ENCODE data around the gene DNMT3A. TPM values are rescaled to one million over a fixed set of nuclear protein-coding genes. Genes with fewer than 3 reads are reported as not detected.

DNMT3A gene
- total RNA-seq, 1 donor from 2014 or later, result 12.9 TPM

DNA sequence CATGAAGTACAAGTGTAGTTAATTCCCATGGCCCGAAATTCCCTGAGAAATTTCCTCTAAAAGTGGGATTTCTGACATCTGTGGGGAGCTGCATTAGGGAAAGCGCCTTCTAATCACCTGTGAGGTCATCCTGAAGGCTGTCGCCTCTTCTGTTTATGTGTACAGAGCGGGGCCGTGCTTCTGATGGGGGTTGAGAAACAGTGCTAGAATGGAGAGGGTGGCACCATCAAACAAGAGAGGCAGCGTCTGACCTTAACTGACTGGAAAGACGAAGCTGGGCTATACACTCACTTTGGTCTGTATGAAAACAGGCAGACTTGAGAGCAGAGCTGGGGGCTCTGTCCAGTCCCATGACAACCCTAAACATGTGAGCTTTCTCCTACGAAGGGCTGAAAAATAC lies 44.2 kb upstream of the DNMT3A start:
- Histone ChIP-seq H3K36me3 (ENCODE audit: control insufficient read depth, insufficient read depth, low read length) (peaks cover 7% of the 10 kb centered on the region), H3K27me3 (ENCODE audit: control insufficient read depth, insufficient read depth, low read length) (no peaks in the 10 kb centered on the region), H3K4me3 (ENCODE audit: low read depth, low read length) (no peak overlapping the region)
- no peak for DNase-seq (ENCODE audit: low read depth)
- FAIRE-seq, result no peak
- TF ChIP-seq, protein P1, sequence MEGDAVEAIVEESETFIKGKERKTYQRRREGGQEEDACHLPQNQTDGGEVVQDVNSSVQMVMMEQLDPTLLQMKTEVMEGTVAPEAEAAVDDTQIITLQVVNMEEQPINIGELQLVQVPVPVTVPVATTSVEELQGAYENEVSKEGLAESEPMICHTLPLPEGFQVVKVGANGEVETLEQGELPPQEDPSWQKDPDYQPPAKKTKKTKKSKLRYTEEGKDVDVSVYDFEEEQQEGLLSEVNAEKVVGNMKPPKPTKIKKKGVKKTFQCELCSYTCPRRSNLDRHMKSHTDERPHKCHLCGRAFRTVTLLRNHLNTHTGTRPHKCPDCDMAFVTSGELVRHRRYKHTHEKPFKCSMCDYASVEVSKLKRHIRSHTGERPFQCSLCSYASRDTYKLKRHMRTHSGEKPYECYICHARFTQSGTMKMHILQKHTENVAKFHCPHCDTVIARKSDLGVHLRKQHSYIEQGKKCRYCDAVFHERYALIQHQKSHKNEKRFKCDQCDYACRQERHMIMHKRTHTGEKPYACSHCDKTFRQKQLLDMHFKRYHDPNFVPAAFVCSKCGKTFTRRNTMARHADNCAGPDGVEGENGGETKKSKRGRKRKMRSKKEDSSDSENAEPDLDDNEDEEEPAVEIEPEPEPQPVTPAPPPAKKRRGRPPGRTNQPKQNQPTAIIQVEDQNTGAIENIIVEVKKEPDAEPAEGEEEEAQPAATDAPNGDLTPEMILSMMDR (IDR thresholded peaks at IDR 0.05; ENCODE audit: insufficient read depth, low read length, severe bottlenecking), result no peak

DNA sequence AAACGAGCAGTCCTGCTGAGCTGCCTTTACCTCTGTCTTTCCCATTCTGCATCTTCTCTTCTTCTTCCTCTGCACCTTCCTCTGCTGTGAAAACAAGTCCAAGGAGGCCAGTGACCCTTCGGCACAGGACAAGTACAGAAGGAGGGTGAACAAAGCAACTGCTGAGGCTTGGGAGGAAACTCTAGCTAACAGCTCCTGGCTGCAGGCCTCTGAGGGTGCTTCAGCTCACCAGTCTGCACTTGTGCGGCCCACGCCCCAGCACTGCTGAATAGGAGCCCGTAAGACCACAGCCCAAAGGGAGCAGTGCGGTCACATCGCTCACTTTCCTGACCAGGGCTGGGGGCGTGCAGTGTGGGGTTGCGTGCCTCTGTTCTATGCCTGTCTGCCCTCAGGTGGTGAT lies 42.1 kb upstream of the DNMT3A start:
- Histone ChIP-seq H3K36me3 (ENCODE audit: control insufficient read depth, insufficient read depth, low read length) (peaks cover 5% of the 10 kb centered on the region), H3K27me3 (ENCODE audit: control insufficient read depth, insufficient read depth, low read length) (no peaks in the 10 kb centered on the region), H3K4me3 (ENCODE audit: low read depth, low read length) (no peak overlapping the region)
- TF ChIP-seq, protein P1 (IDR thresholded peaks at IDR 0.05; ENCODE audit: insufficient read depth, low read length, severe bottlenecking), result no peak
- FAIRE-seq (no peak), DNase-seq (ENCODE audit: low read depth) (no peak)

DNA sequence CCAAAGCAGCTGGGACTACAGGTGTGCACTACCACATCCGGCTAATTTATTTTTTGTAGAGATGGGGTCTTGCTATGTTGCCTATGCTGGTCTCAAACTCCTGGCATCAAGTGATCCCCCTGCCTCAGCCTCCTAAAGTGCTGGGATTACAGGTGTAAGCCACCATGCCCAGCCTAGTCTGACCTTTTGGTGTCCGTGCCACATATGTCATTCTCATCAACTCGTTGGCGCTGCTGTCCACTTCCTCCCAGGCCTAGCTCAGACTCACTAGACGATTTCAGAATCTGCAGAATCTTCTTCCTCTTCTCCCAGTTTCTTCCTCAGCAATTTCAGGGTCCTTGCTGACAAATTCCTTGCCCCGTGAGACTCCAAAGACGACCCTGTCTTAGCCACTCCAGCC lies 39.8 kb upstream of the DNMT3A start:
- H3K27me3 ChIP-seq (ENCODE audit: control insufficient read depth, insufficient read depth, low read length), result no peaks in the 10 kb centered on the region
- TF ChIP-seq, protein P1 (IDR thresholded peaks at IDR 0.05; ENCODE audit: insufficient read depth, low read length, severe bottlenecking), result no peak
- FAIRE-seq, result no peak
- DNase-seq (ENCODE audit: low read depth), result no peak
- no peak overlapping the region for H3K4me3 ChIP-seq (ENCODE audit: low read depth, low read length)
- peaks cover 2% of the 10 kb centered on the region for H3K36me3 ChIP-seq (ENCODE audit: control insufficient read depth, insufficient read depth, low read length)

DNA sequence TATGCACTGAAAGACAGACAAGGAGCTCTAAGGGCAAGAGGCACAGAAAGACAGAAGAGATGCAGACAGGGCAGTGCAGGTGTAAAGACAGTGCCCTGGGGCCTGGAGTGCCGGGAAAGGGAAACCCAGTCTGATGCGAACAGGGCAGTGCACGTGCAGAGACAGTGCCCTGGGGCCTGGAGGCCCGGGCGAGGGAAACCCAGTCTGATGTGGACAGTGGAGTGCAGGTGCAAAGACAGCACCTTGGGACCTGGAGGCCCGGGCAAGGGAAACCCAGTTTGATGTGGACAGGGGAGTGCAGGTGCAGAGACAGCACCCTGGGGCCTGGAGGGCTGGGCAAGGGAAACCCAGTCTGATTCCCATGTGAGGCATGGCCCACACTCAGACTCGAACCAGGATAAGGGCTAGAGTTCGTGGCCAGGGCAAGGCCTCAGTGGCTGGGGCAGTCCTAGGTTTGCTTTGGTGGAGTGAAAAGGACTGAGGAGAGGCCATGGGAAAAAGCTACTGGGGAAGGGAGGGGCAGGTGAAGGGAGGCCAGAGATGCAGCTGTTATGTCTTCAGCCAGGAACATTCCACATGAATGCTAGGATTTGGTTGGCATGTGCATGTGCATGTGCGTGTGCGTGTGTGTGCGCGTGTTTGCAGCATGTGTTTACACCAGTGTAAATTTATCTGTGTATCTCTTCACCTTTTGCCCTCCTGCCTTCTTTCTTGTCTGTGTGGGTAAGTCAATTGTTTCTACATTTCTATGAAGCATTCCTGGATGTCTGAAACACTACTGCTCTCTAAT lies 39.1 kb upstream of the DNMT3A start:
- TF ChIP-seq, protein P1 (IDR thresholded peaks at IDR 0.05; ENCODE audit: insufficient read depth, low read length, severe bottlenecking), result no peak
- DNase-seq (ENCODE audit: low read depth), result no peak
- no peaks in the 10 kb centered on the region for H3K27me3 ChIP-seq (ENCODE audit: control insufficient read depth, insufficient read depth, low read length)
- no peak for FAIRE-seq
- no peak overlapping the region for H3K4me3 ChIP-seq (ENCODE audit: low read depth, low read length)
- peaks cover 2% of the 10 kb centered on the region for H3K36me3 ChIP-seq (ENCODE audit: control insufficient read depth, insufficient read depth, low read length)

DNA sequence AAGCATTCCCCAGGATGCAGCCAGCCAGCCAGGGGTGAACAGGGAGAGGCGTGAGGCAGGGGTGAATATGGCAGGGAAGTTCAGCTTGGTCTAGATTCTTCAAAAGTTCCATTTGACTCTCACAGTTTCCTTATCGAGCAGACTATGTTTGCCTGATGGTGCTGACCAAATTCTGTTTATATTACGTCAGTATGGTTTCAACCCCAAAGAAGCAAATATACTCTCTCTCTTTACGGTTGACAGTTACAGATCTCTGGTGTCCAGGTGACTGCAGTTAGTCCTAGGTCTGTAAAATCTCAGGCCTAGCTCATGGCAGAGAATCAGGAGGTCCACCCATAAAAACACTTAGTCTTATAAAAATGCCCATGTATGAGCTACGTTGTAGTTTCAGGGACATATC lies 38.3 kb upstream of the DNMT3A start:
- TF ChIP-seq, protein P1 (IDR thresholded peaks at IDR 0.05; ENCODE audit: insufficient read depth, low read length, severe bottlenecking), result no peak
- Histone ChIP-seq H3K4me3 (ENCODE audit: low read depth, low read length) (no peak overlapping the region), H3K27me3 (ENCODE audit: control insufficient read depth, insufficient read depth, low read length) (no peaks in the 10 kb centered on the region), H3K36me3 (ENCODE audit: control insufficient read depth, insufficient read depth, low read length) (no peaks in the 10 kb centered on the region)
- FAIRE-seq (no peak), DNase-seq (ENCODE audit: low read depth) (no peak)

DNA sequence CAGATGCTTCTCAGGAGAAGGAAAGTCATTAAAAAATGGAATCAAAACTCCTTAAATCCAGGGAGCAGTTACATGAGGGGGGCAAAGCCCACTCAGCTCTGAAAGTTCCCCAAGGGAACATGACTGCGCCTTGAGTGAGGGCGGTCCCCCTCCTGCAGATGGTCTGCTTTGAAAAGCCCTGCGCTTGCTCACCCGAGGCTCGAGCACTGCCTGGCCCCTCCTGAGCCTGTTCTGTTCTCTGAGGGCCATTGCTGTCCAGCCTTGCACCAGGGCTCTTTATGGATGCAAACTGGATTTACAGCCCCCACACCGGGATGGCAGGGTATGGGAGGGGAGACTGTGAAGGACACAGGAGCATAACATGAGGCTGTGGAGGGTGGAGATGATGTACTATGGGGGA lies 37.8 kb upstream of the DNMT3A start:
- DNase-seq (ENCODE audit: low read depth), result no peak

More for the DNA sequence above, 37.8 kb upstream of the DNMT3A start:
- TF ChIP-seq, protein P1 (IDR thresholded peaks at IDR 0.05; ENCODE audit: insufficient read depth, low read length, severe bottlenecking), result no peak
- Histone ChIP-seq H3K36me3 (ENCODE audit: control insufficient read depth, insufficient read depth, low read length) (no peaks in the 10 kb centered on the region), H3K4me3 (ENCODE audit: low read depth, low read length) (no peak overlapping the region), H3K27me3 (ENCODE audit: control insufficient read depth, insufficient read depth, low read length) (no peaks in the 10 kb centered on the region)
- FAIRE-seq, result no peak

Measured in bronchial epithelial cell (primary cell).